OCI-LY1 (cell line): Measurements from ENCODE around the gene HSD17B14.

Experiments
- CTCF ChIP-seq: fragments of 200-600 bp; sonication (generic), shearing (Covaris generic); IDR thresholded peaks from 2 replicates; pipeline ENCODE4 v1.5.1; 2017; ENCODE audit warnings: mild to moderate bottlenecking, antibody characterized with exemption, low read length, moderate library complexity, mixed read lengths
- EZH2 ChIP-seq: fragments of 200-600 bp; sonication (generic), shearing (Covaris generic); IDR thresholded peaks from 2 replicates; pipeline ENCODE4 v1.8.0; 2017; ENCODE audit warnings: borderline replicate concordance, mixed run types, mild to moderate bottlenecking, antibody characterized with exemption, low read length, moderate library complexity, mixed read lengths

GRCh38 chr19:48812094-48812929 lies 24.0 kb downstream of the HSD17B14 start:
- TF ChIP-seq CTCF, result no peak
- TF ChIP-seq EZH2, result no peak
